HEK293T (cell line): ENCODE measurements around the gene CTNNBL1.

ENCODE experiments used
- CTCF ChIA-PET: fragments of 350-600 bp; formaldehyde crosslinking; extraction: SDS; loops from one replicate; lab custom pipeline; 2021; ENCODE audit warnings: antibody characterized with exemption, inconsistent platforms; lab: Yijun Ruan, JAX
- POLR2A ChIA-PET: fragments of 350-600 bp; formaldehyde crosslinking; extraction: SDS; loops from one replicate; lab custom pipeline; 2020; ENCODE audit warnings: antibody characterized with exemption, inconsistent platforms; lab: Yijun Ruan, JAX
- DNase-seq: peaks from one replicate; pipeline ENCODE4 v3.0.0; 2012; ENCODE audit warnings: mixed read lengths; ENCODE audit errors: extremely low spot score
- ARNT ChIP-seq: fragments of 450-650 bp; IDR thresholded peaks from 2 replicates; pipeline ENCODE4 v1.6.1; 2017; ENCODE audit warnings: mild to moderate bottlenecking
- BHLHE40 ChIP-seq: fragments of 450-650 bp; IDR thresholded peaks from 2 replicates; pipeline ENCODE4 v1.6.1; 2016; ENCODE audit warnings: mild to moderate bottlenecking, moderate library complexity, borderline replicate concordance
- CTBP1 ChIP-seq: fragments of 450-650 bp; IDR thresholded peaks from 2 replicates; pipeline ENCODE4 v1.6.1; 2016; ENCODE audit warnings: borderline replicate concordance
- ELF4 ChIP-seq: fragments of 450-650 bp; IDR thresholded peaks from 2 replicates; pipeline ENCODE4 v1.6.1; 2017; ENCODE audit warnings: antibody characterized with exemption
- FOXA1 ChIP-seq: fragments of 450-650 bp; IDR thresholded peaks from 2 replicates; pipeline ENCODE4 v1.6.1; 2016; ENCODE audit warnings: mild to moderate bottlenecking
- FOXK2 ChIP-seq: fragments of 450-650 bp; IDR thresholded peaks from 2 replicates; pipeline ENCODE4 v1.6.1; 2016; ENCODE audit warnings: mild to moderate bottlenecking
- FOXM1 ChIP-seq: fragments of 450-650 bp; IDR thresholded peaks from 2 replicates; pipeline ENCODE4 v1.6.1; 2017; ENCODE audit warnings: mild to moderate bottlenecking, borderline replicate concordance
- HDGF ChIP-seq: fragments of 450-650 bp; IDR thresholded peaks from 2 replicates; pipeline ENCODE4 v1.6.1; 2017; ENCODE audit warnings: antibody characterized with exemption, borderline replicate concordance
- L3MBTL2 ChIP-seq: fragments of 450-650 bp; conservative IDR thresholded peaks from 2 replicates; pipeline ENCODE4 v1.6.1; 2016; ENCODE audit warnings: mild to moderate bottlenecking
- LEF1 ChIP-seq: fragments of 450-650 bp; IDR thresholded peaks from 2 replicates; pipeline ENCODE4 v1.6.1; 2017; ENCODE audit warnings: mild to moderate bottlenecking, borderline replicate concordance
- NFRKB ChIP-seq: fragments of 450-650 bp; IDR thresholded peaks from 2 replicates; pipeline ENCODE4 v1.6.1; 2016; ENCODE audit warnings: mild to moderate bottlenecking, moderate library complexity
- SP1 ChIP-seq: fragments of 450-650 bp; IDR thresholded peaks from 2 replicates; pipeline ENCODE4 v1.6.1; 2017
- SUZ12 ChIP-seq: fragments of 450-650 bp; IDR thresholded peaks from 2 replicates; pipeline ENCODE4 v1.6.1; 2016; ENCODE audit warnings: mild to moderate bottlenecking
- TARDBP ChIP-seq: fragments of 450-650 bp; IDR thresholded peaks from 2 replicates; pipeline ENCODE4 v1.6.1; 2016
- ZNF384 ChIP-seq: fragments of 450-650 bp; IDR thresholded peaks from 2 replicates; pipeline ENCODE4 v1.6.1; 2016
- TF ChIP-seq, protein P1 (sequence below): fragments of 450-650 bp; IDR thresholded peaks from 2 replicates; pipeline ENCODE4 v1.6.1; 2016

The CTNNBL1 gene

GRCh38 chr20:37688093-37688492 is 5.7 kb upstream of the CTNNBL1 start:
- no peak for DNase-seq
- TF ChIP-seq SUZ12, result no peak
- CTCF ChIA-PET, result interaction anchor here (0.7 kb wide), 1 partner anchor 354 kb away, joined by 3 read pairs; no protein-coding TSS in a partner anchor
- POLR2A ChIA-PET, result no interaction called here

DNA sequence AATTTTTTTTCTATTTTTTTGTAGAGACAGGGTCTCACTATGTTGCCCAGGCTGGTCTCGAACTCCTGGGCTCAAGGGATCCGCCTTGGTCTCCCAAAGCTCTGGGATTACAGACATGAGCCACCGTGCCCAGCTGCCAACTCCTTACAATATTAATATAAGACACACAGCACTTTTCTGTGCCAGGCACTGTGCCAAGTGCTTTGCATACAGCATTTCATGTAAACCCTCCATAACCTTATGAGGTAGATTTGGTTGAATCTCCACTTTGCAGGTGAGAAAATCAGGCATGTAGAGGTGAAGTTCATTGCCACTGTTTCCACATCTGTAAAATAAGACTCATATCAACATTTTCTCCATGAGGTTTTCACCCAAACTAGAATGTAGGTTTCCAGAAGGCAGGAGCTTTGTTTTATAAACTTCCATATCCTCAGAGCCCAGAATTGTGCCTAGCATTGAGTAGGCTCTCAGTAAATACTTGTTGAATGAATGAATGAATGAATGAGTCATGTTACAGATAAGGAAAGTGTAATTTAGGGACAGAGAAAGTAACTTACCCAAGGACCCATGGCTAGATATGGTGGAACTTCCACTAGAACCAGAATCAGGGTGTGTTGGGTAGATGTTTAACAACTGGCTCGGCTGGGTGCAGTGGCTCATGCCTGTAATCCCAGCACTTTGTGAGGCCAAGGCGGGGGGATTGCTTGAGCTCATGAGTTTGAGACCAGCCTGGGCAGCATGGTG is 3.0 kb upstream of the CTNNBL1 start:
- DNase-seq, result no peak
- CTCF ChIA-PET, result no interaction called here
- no peak for TF ChIP-seq CTBP1
- no peak for TF ChIP-seq SUZ12
- no peak for TF ChIP-seq TARDBP
- TF ChIP-seq L3MBTL2, result no peak
- POLR2A ChIA-PET, result no interaction called here

- POLR2A ChIA-PET, result no interaction called here
- TF ChIP-seq FOXK2 (no peak), ZNF384 (no peak), SUZ12 (no peak), L3MBTL2 (no peak), FOXA1 (no peak), FOXM1 (no peak), SP1 (no peak), HDGF (no peak), ELF4 (no peak), ARNT (no peak), TARDBP (no peak), NFRKB (no peak), CTBP1 (no peak), LEF1 (no peak), BHLHE40 (no peak)
- TF ChIP-seq, protein P1, sequence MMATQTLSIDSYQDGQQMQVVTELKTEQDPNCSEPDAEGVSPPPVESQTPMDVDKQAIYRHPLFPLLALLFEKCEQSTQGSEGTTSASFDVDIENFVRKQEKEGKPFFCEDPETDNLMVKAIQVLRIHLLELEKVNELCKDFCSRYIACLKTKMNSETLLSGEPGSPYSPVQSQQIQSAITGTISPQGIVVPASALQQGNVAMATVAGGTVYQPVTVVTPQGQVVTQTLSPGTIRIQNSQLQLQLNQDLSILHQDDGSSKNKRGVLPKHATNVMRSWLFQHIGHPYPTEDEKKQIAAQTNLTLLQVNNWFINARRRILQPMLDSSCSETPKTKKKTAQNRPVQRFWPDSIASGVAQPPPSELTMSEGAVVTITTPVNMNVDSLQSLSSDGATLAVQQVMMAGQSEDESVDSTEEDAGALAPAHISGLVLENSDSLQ, result no peak
- DNase-seq, result no peak
- CTCF ChIA-PET, result no interaction called here
Observed at GRCh38 chr20:37692459-37693166, 1.2 kb upstream of the CTNNBL1 start.

GRCh38 chr20:37693242-37693634 is 592 bp upstream of the CTNNBL1 start:
- DNase-seq, result no peak
- ChIA-PET POLR2A (interaction anchor here (0.6 to 1.0 kb wide), 2 partner anchors 56 to 119 kb away, joined by 3 read pairs; no protein-coding TSS in a partner anchor), CTCF (no interaction called here)
- TF ChIP-seq FOXK2 (no peak), ARNT (no peak), LEF1 (no peak), ELF4 (no peak), HDGF (no peak), SUZ12 (no peak), NFRKB (no peak), ZNF384 (no peak), FOXM1 (no peak), SP1 (no peak), L3MBTL2 (no peak), TARDBP (no peak), BHLHE40 (no peak)
- TF ChIP-seq, protein P1, result no peak

DNA sequence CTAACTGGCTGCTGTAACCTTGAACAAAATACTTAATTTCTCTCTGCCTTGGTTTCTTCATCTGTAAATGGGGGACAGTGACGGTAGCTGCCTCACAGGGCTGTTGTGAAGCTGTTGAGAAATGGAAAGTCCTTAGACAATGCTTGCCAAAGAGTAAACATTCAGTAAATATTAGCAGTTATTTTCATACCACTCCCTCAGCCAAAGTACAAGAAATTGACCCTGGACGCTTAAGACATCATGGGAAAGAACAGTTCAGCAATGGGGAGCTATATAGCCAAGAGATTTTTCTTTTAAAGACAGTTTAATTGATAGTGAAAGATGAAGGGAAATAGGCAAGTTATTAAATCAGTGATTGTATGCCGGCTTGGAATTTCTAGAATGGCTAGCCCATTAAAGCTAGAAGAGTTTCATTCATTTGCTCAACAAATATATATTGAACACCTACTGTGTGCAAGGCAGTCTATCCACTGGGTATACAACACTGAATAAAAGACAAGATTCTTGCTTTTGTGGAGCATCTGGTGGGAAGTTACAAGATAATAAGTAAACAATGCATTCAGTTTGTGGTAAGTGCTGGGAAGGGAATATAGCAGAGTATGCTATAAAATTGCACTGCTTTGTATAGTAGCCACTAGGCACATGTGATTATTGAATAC is 2.0 kb downstream of the CTNNBL1 start:
- TF ChIP-seq ZNF384 (no peak), TARDBP (no peak), ARNT (no peak)
- no peak for DNase-seq
- ChIA-PET CTCF (no interaction called here), POLR2A (no interaction called here)

- ChIA-PET CTCF (interaction anchor here (0.6 kb wide), 1 partner anchor 58 kb away, joined by 5 read pairs; no protein-coding TSS in a partner anchor), POLR2A (no interaction called here)
- DNase-seq, result no peak
Observed at GRCh38 chr20:37697314-37697713, 3.5 kb downstream of the CTNNBL1 start.

DNA sequence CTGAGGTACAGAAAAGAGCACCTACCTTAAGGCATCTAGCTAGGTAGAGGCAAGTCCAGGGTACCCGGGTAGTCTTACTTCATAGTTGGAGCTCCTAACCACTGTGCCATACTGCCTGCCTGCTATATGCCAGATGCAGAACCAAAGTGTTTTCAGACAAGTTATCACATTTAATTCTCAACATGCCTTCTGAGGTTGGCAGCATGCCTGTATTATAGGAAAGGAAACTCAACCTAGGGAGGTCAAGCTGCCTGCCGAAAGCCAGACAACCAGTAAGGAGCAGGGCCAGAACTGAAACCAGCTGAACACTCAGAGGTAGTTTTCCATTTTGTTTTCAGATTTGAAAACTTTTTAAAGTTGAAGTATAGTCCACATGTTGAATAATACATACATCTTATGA is 5.4 kb downstream of the CTNNBL1 start:
- no peak for DNase-seq
- TF ChIP-seq ZNF384 (no peak), NFRKB (no peak), SUZ12 (no peak), L3MBTL2 (no peak), CTBP1 (no peak)
- TF ChIP-seq, protein P1, result no peak
- POLR2A ChIA-PET, result no interaction called here
- CTCF ChIA-PET, result no interaction called here

More at GRCh38 chr20:37697314-37697713, 3.5 kb downstream of the CTNNBL1 start:
- TF ChIP-seq BHLHE40, result no peak
- no peak for TF ChIP-seq SUZ12
- TF ChIP-seq LEF1, result no peak
- TF ChIP-seq FOXK2, result no peak
- no peak for TF ChIP-seq FOXM1
- no peak for TF ChIP-seq ELF4
- no peak for TF ChIP-seq NFRKB
- TF ChIP-seq FOXA1, result no peak
